Neural cell (in vitro differentiated cells): ENCODE data around the gene FGR. TPM values are rescaled to one million over a fixed set of nuclear protein-coding genes. Genes with fewer than 3 reads are reported as not detected.

Source experiments
- H2AFZ ChIP-seq: fragments of 200-600, 300-800 bp; sonication (generic), shearing (Covaris generic); 2 replicates; pipeline ENCODE4 v1.6.0; 2014; ENCODE audit warnings: low read depth, mild to moderate bottlenecking, antibody characterized with exemption, low read length, moderate library complexity
- H3F3A ChIP-seq: fragments of 200-600 bp; shearing (Covaris generic); 2 replicates; pipeline ENCODE4 v1.6.1; 2016; ENCODE audit warnings: mild to moderate bottlenecking, moderate library complexity, mixed read lengths, antibody characterized with exemption, low read length; ENCODE audit not compliant: insufficient read depth, poor library complexity, severe bottlenecking
- H3K27ac ChIP-seq: fragments of 200-600, 300-800 bp; sonication (generic), shearing (Covaris generic); 2 replicates; pipeline ENCODE4 v1.5.1; 2014; ENCODE audit warnings: mild to moderate bottlenecking, low read length, moderate library complexity
- H3K27me3 ChIP-seq: fragments of 300-800, 200-600 bp; sonication (generic), shearing (Covaris generic); 2 replicates; pipeline ENCODE4 v1.6.0; 2014; ENCODE audit warnings: mild to moderate bottlenecking, low read depth, low read length, moderate library complexity; ENCODE audit not compliant: insufficient read depth
- H3K36me3 ChIP-seq: fragments of 300-800, 200-600 bp; sonication (generic), shearing (Covaris generic); 2 replicates; pipeline ENCODE4 v1.5.1; 2014; ENCODE audit warnings: mild to moderate bottlenecking, antibody characterized with exemption, low read length, moderate library complexity; ENCODE audit not compliant: insufficient read depth
- H3K4me2 ChIP-seq: fragments of 300-800, 200-600 bp; sonication (generic), shearing (Covaris generic); 2 replicates; pipeline ENCODE4 v1.6.0; 2014; ENCODE audit warnings: mild to moderate bottlenecking, low read length
- H3K4me3 ChIP-seq: fragments of 300-800, 200-600 bp; sonication (generic), shearing (Covaris generic); 2 replicates; pipeline ENCODE4 v1.5.1; 2014; ENCODE audit warnings: mild to moderate bottlenecking, low read length, moderate library complexity
- H3K79me2 ChIP-seq: fragments of 200-600 bp; shearing (Covaris generic); replicated peaks from 2 replicates; pipeline ENCODE4 v1.6.0; 2014; ENCODE audit warnings: mild to moderate bottlenecking, low read length, moderate library complexity; ENCODE audit not compliant: insufficient read depth
- H3K9ac ChIP-seq: fragments of 300-800, 200-600 bp; sonication (generic), shearing (Covaris generic); 2 replicates; pipeline ENCODE4 v1.6.1; 2016; ENCODE audit warnings: mild to moderate bottlenecking, low read length, mixed read lengths
- H3K9me2 ChIP-seq: fragments of 200-600 bp; shearing (Covaris generic); 2 replicates; pipeline ENCODE4 v1.6.1; 2016; ENCODE audit warnings: mild to moderate bottlenecking, low read length, mixed read lengths; ENCODE audit not compliant: insufficient read depth
- H3K9me3 ChIP-seq: fragments of 200-600, 300-800 bp; sonication (generic), shearing (Covaris generic); 2 replicates; pipeline ENCODE4 v1.6.1; 2016; ENCODE audit warnings: mild to moderate bottlenecking, mixed run types, low read length, moderate library complexity, mixed read lengths
- H4K20me1 ChIP-seq: fragments of 200-600 bp; shearing (Covaris generic); 2 replicates; pipeline ENCODE4 v1.6.1; 2016; ENCODE audit warnings: mild to moderate bottlenecking, mixed run types; ENCODE audit not compliant: insufficient read depth
- CTCF ChIP-seq: fragments of 450-650 bp; IDR thresholded peaks from 2 replicates; pipeline ENCODE4 v1.5.1; 2014; ENCODE audit warnings: antibody characterized with exemption, mild to moderate bottlenecking, moderate library complexity; ENCODE audit not compliant: poor library complexity, severe bottlenecking
- EP300 ChIP-seq: fragments of 450-650 bp; conservative IDR thresholded peaks from 2 replicates; pipeline ENCODE4 v1.6.1; 2014; ENCODE audit warnings: antibody characterized with exemption, mild to moderate bottlenecking, moderate library complexity; ENCODE audit not compliant: poor library complexity, severe bottlenecking
- EZH2 ChIP-seq: fragments of 200-600, 300-800 bp; shearing (Covaris generic), sonication (generic); IDR thresholded peaks from 2 replicates; pipeline ENCODE4 v1.6.1; 2014; ENCODE audit warnings: antibody characterized with exemption, low read length, borderline replicate concordance, mild to moderate bottlenecking; ENCODE audit not compliant: insufficient read depth, poor library complexity, severe bottlenecking
- MXI1 ChIP-seq: fragments of 450-650 bp; conservative IDR thresholded peaks from 2 replicates; pipeline ENCODE4 v1.6.1; 2014; ENCODE audit warnings: antibody characterized with exemption, mild to moderate bottlenecking; ENCODE audit not compliant: poor library complexity, severe bottlenecking
- POLR2AphosphoS5 ChIP-seq: IDR thresholded peaks from 2 replicates; pipeline ENCODE4 v1.6.1; 2012
- RAD21 ChIP-seq: fragments of 450-650 bp; conservative IDR thresholded peaks from 2 replicates; pipeline ENCODE4 v1.6.1; 2014; ENCODE audit warnings: antibody characterized with exemption, mild to moderate bottlenecking, moderate library complexity
- SMC3 ChIP-seq: fragments of 450-650 bp; conservative IDR thresholded peaks from 2 replicates; pipeline ENCODE4 v1.6.1; 2014; ENCODE audit warnings: antibody characterized with exemption, mild to moderate bottlenecking, moderate library complexity; ENCODE audit not compliant: poor library complexity
- TAF1 ChIP-seq: IDR thresholded peaks from 2 replicates; pipeline ENCODE4 v1.6.1; 2012; ENCODE audit warnings: low read depth
- polyA plus RNA-seq: library from polyadenylated mRNA; depleted of rRNA; stranded (reverse); fragments of >200 nt; gene quantifications from 2 replicates; pipeline ENCODE4 v1.2.3, GENCODE V29; 2014
- TF ChIP-seq, protein P1 (sequence below): IDR thresholded peaks from 2 replicates; pipeline ENCODE4 v1.6.1; 2012; ENCODE audit warnings: borderline replicate concordance

The FGR gene
- polyA plus RNA-seq, 1 donor from 2014 or later, result not detected

DNA sequence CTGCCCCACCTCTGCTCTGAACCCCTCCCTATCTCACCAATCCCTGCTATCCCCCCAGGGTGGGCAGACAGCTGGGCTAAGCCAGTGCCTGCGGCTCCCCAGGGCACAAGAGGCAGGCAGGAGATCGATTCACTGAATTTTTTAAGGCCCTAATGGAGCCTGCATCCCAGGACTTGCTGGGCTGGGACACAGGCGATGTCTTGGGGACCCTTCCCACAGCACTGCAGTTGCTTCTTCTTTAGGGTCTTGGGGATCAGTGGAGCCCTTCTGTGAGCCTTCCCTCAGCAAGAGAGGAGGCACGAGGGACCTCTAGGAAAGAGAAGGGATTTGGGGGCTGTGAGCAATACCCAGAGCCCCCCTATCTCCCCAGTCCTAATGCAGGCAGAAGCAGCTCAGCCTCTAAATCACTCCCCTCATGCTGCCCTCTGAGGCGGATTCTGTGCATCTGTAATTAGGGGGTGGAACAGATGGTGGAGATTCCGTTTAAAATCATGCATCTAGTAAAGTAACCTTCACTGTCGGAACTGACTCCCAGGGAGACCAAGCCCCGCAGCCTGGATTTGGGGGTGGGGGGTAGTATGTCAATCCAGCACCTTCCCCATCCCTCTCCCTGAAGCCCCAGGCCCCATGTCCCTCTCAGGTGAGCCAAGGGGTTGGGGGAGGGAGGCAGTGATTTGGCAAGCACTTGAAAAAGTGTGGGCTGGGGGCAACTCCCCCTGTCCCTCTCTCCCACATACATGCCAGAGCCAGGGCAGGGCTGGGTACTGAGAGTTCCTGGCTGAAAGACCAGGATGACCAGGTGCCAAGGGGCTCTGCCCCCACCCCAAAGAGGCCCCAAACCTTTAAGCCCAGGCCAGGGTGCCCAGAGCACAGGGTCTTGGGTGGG lies 41.1 kb downstream of the FGR start:
- no peaks in the 10 kb centered on the region for H3K36me3 ChIP-seq
- no peak overlapping the region for H2AFZ ChIP-seq
- no peak for TF ChIP-seq EP300
- no peak for TF ChIP-seq EZH2
- TF ChIP-seq TAF1, result no peak
- TF ChIP-seq CTCF, result no peak
- no peak for TF ChIP-seq SMC3
- TF ChIP-seq POLR2AphosphoS5, result no peak
- TF ChIP-seq, protein P1, sequence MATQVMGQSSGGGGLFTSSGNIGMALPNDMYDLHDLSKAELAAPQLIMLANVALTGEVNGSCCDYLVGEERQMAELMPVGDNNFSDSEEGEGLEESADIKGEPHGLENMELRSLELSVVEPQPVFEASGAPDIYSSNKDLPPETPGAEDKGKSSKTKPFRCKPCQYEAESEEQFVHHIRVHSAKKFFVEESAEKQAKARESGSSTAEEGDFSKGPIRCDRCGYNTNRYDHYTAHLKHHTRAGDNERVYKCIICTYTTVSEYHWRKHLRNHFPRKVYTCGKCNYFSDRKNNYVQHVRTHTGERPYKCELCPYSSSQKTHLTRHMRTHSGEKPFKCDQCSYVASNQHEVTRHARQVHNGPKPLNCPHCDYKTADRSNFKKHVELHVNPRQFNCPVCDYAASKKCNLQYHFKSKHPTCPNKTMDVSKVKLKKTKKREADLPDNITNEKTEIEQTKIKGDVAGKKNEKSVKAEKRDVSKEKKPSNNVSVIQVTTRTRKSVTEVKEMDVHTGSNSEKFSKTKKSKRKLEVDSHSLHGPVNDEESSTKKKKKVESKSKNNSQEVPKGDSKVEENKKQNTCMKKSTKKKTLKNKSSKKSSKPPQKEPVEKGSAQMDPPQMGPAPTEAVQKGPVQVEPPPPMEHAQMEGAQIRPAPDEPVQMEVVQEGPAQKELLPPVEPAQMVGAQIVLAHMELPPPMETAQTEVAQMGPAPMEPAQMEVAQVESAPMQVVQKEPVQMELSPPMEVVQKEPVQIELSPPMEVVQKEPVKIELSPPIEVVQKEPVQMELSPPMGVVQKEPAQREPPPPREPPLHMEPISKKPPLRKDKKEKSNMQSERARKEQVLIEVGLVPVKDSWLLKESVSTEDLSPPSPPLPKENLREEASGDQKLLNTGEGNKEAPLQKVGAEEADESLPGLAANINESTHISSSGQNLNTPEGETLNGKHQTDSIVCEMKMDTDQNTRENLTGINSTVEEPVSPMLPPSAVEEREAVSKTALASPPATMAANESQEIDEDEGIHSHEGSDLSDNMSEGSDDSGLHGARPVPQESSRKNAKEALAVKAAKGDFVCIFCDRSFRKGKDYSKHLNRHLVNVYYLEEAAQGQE, result no peak
- TF ChIP-seq MXI1, result no peak
- no peak for TF ChIP-seq RAD21
- peaks cover 47% of the 10 kb centered on the region for H4K20me1 ChIP-seq
- no peaks in the 10 kb centered on the region for H3F3A ChIP-seq
- H3K27me3 ChIP-seq, result no peaks in the 10 kb centered on the region
- peak overlapping the region; percentile 61 for H3K4me3 ChIP-seq
- peaks cover 84% of the 10 kb centered on the region for H3K79me2 ChIP-seq
- H3K4me2 ChIP-seq, result peak overlapping the region; percentile 88
- no peaks in the 10 kb centered on the region for H3K9me3 ChIP-seq
- H3K9me2 ChIP-seq, result no peaks in the 10 kb centered on the region
- H3K9ac ChIP-seq, result peak overlapping the region; percentile 66
- H3K27ac ChIP-seq, result peak overlapping the region; percentile 90

GRCh38 chr1:27592931-27593677 lies 41.9 kb downstream of the FGR start:
- Histone ChIP-seq H3K4me2 (peak overlapping the region; percentile 88), H2AFZ (no peak overlapping the region), H4K20me1 (peaks cover 40% of the 10 kb centered on the region), H3K27me3 (no peaks in the 10 kb centered on the region), H3K79me2 (peaks cover 83% of the 10 kb centered on the region), H3K4me3 (peak overlapping the region; percentile 61), H3K9me2 (no peaks in the 10 kb centered on the region), H3K9me3 (no peaks in the 10 kb centered on the region), H3K9ac (peak overlapping the region; percentile 66), H3F3A (no peaks in the 10 kb centered on the region), H3K27ac (peak overlapping the region; percentile 90), H3K36me3 (no peaks in the 10 kb centered on the region)
- no peak for TF ChIP-seq CTCF
- peak; percentile 14 for TF ChIP-seq POLR2AphosphoS5
- TF ChIP-seq, protein P1, result no peak
- TF ChIP-seq TAF1, result no peak
- no peak for TF ChIP-seq MXI1
- no peak for TF ChIP-seq RAD21
- TF ChIP-seq EP300, result no peak
- TF ChIP-seq SMC3, result no peak
- no peak for TF ChIP-seq EZH2
